ENCODE data around the gene NFXL1.
A peak's percentile ranks its signal among the peaks of the same experiment; 100 is the strongest.

DNA sequence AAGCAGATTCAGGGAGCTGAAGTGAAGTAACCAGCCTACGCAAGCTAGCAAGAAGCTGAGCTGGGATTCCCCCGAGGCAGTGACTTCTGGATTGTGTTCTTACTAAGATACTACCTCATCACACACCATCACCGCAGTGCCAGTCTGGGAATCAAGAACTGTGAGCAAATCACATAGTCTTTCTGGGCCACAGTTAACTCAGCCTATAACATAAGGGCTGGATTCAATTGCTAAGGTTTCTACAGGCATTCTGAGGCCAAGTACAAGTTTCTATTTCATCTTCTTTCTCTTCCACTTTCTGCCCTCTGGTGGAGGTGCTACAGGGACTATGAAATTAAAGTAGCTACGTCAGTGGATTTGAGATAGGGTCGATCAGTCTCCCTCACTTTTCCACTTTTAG is 75.1 kb downstream of the NFXL1 start:
- no peak for TF ChIP-seq POLR2A (IDR thresholded peaks at IDR 0.05)
- TF ChIP-seq, protein P1, sequence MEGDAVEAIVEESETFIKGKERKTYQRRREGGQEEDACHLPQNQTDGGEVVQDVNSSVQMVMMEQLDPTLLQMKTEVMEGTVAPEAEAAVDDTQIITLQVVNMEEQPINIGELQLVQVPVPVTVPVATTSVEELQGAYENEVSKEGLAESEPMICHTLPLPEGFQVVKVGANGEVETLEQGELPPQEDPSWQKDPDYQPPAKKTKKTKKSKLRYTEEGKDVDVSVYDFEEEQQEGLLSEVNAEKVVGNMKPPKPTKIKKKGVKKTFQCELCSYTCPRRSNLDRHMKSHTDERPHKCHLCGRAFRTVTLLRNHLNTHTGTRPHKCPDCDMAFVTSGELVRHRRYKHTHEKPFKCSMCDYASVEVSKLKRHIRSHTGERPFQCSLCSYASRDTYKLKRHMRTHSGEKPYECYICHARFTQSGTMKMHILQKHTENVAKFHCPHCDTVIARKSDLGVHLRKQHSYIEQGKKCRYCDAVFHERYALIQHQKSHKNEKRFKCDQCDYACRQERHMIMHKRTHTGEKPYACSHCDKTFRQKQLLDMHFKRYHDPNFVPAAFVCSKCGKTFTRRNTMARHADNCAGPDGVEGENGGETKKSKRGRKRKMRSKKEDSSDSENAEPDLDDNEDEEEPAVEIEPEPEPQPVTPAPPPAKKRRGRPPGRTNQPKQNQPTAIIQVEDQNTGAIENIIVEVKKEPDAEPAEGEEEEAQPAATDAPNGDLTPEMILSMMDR (IDR thresholded peaks at IDR 0.05): peak in 2 of 4 experiments; percentile 27 to 38

Data from prostate gland (tissue), 2 donors.